Measurements from ENCODE around the gene CYSRT1.
A peak's percentile ranks its signal among the peaks of the same experiment; 100 is the strongest.

CYSRT1 gene

GRCh38 chr9:137227054-137227852 lies 2.3 kb downstream of the CYSRT1 start, which contains the start of gene RNF224:
Gene RNF224 (plus strand): TSS chr9:137227502. CDS start chr9:137228336, 834 bp downstream.
- peak; percentile 51 for DNase-seq (ENCODE audit: low read depth)

- DNase-seq (ENCODE audit: low read depth) = no peak
Observed at GRCh38 chr9:137227853-137228505, 3.0 kb downstream of the CYSRT1 start.

GRCh38 chr9:137228506-137228967 lies 3.6 kb downstream of the CYSRT1 start:
- no peak for DNase-seq (ENCODE audit: low read depth)

GRCh38 chr9:137228968-137229896 lies 4.3 kb downstream of the CYSRT1 start:
- DNase-seq (ENCODE audit: low read depth) = no peak

GRCh38 chr9:137229903-137230704 lies 5.1 kb downstream of the CYSRT1 start:
- DNase-seq (ENCODE audit: low read depth) = no peak

- DNase-seq (ENCODE audit: low read depth) = no peak
Observed at GRCh38 chr9:137230705-137231371, 5.9 kb downstream of the CYSRT1 start, which contains the start of gene SLC34A3. Gene SLC34A3 (plus strand): TSS chr9:137230901. CDS start chr9:137231703, 802 bp downstream.

- no peak for DNase-seq (ENCODE audit: low read depth)
Observed at GRCh38 chr9:137231372-137232039, 6.5 kb downstream of the CYSRT1 start.

GRCh38 chr9:137232101-137232500 lies 7.1 kb downstream of the CYSRT1 start:
- no peak for DNase-seq (ENCODE audit: low read depth)

GRCh38 chr9:137232510-137232909 lies 7.5 kb downstream of the CYSRT1 start:
- no peak for DNase-seq (ENCODE audit: low read depth)

- no peak for DNase-seq (ENCODE audit: low read depth)
Observed at GRCh38 chr9:137233143-137233980, 8.4 kb downstream of the CYSRT1 start.

GRCh38 chr9:137234055-137234697 lies 9.2 kb downstream of the CYSRT1 start:
- no peak for DNase-seq (ENCODE audit: low read depth)

- no peak for DNase-seq (ENCODE audit: low read depth)
Observed at GRCh38 chr9:137234758-137235423, 9.9 kb downstream of the CYSRT1 start.

GRCh38 chr9:137235424-137236237 lies 10.7 kb downstream of the CYSRT1 start:
- no peak for DNase-seq (ENCODE audit: low read depth)

GRCh38 chr9:137236238-137236935 lies 11.4 kb downstream of the CYSRT1 start:
- peak; percentile 79 for DNase-seq (ENCODE audit: low read depth)

- DNase-seq (ENCODE audit: low read depth) = no peak
Observed at GRCh38 chr9:137236936-137237421, 12.0 kb downstream of the CYSRT1 start.
